Keratinocyte (primary cell): ENCODE data around the gene ILKAP. TPM values are rescaled to one million over a fixed set of nuclear protein-coding genes. Genes with fewer than 3 reads are reported as not detected.

Source experiments
- DNase-seq: peaks from one replicate; pipeline ENCODE4 v3.0.0-alpha.2; 2011; ENCODE audit warnings: low read depth, missing footprints, low spot score
- FAIRE-seq: peaks from 2 replicates; lab custom pipeline; 2011; peaks lifted over from hg19 to GRCh38; lab: Jason Lieb, UNC
- H2AFZ ChIP-seq: 2 replicates; pipeline ENCODE4 v1.6.0; 2012; ENCODE audit warnings: low read length, control low read depth, inconsistent platforms; ENCODE audit not compliant: control insufficient read depth
- H3K27ac ChIP-seq: 2 replicates; pipeline ENCODE4 v1.5.1; 2011; ENCODE audit warnings: low read length; ENCODE audit not compliant: control insufficient read depth, insufficient read depth
- H3K27me3 ChIP-seq: 3 replicates; pipeline ENCODE4 v1.6.0; 2011; ENCODE audit warnings: low read length; ENCODE audit not compliant: control insufficient read depth, insufficient read depth; ENCODE audit errors: extremely low read depth
- H3K36me3 ChIP-seq, 2 experiments: 2 replicates in 1 of 2; 3 replicates in 1 of 2; pipeline ENCODE4 v1.5.1; 2011; ENCODE audit warnings: low read length in 2 of 2, mild to moderate bottlenecking in 1 of 2; ENCODE audit not compliant: control insufficient read depth in 2 of 2, insufficient read depth in 2 of 2; ENCODE audit errors: extremely low read depth in 1 of 2
- H3K4me1 ChIP-seq: 3 replicates; pipeline ENCODE4 v1.5.1; 2011; ENCODE audit warnings: low read length; ENCODE audit not compliant: control insufficient read depth, insufficient read depth; ENCODE audit errors: extremely low read depth
- H3K4me2 ChIP-seq: 3 replicates; pipeline ENCODE4 v1.6.0; 2011; ENCODE audit warnings: low read depth, low read length; ENCODE audit not compliant: control insufficient read depth, insufficient read depth; ENCODE audit errors: extremely low read depth
- H3K4me3 ChIP-seq, 3 experiments: fragments of 200-600 bp in 1 of 3; sonication (generic) in 1 of 3; 2 replicates in 2 of 3; 3 replicates in 1 of 3; pipeline ENCODE4 v1.5.1; 2011 to 2016; ENCODE audit warnings: low read length in 3 of 3, mild to moderate bottlenecking in 3 of 3, control low read depth in 2 of 3, inconsistent platforms in 1 of 3, low read depth in 1 of 3, mixed read lengths in 1 of 3, mixed run types in 1 of 3, moderate library complexity in 1 of 3; ENCODE audit not compliant: control insufficient read depth in 2 of 3, insufficient read depth in 2 of 3; ENCODE audit errors: extremely low read depth in 1 of 3
- H3K79me2 ChIP-seq: 2 replicates; pipeline ENCODE4 v1.6.0; 2012; ENCODE audit warnings: low read length; ENCODE audit not compliant: control insufficient read depth, insufficient read depth
- H3K9ac ChIP-seq: 3 replicates; pipeline ENCODE4 v1.6.0; 2011; ENCODE audit warnings: low read length; ENCODE audit not compliant: control insufficient read depth, insufficient read depth; ENCODE audit errors: extremely low read depth
- H3K9me1 ChIP-seq: 3 replicates; pipeline ENCODE4 v1.6.0; 2011; ENCODE audit warnings: low read length; ENCODE audit not compliant: control insufficient read depth, insufficient read depth; ENCODE audit errors: extremely low read depth
- H3K9me3 ChIP-seq: 2 replicates; pipeline ENCODE4 v1.5.1; 2012; ENCODE audit warnings: low read depth, low read length; ENCODE audit not compliant: control insufficient read depth
- H4K20me1 ChIP-seq: 3 replicates; pipeline ENCODE4 v1.6.0; 2011; ENCODE audit warnings: low read length; ENCODE audit not compliant: control insufficient read depth, insufficient read depth; ENCODE audit errors: extremely low read depth
- CTCF ChIP-seq, 3 experiments: IDR thresholded peaks in 1 of 3; conservative IDR thresholded peaks in 1 of 3; optimal IDR thresholded peaks in 1 of 3; 2 replicates in 2 of 3; 3 replicates in 1 of 3; pipeline versions ENCODE3 to v1.5.1; 2011; ENCODE audit warnings: low read length in 3 of 3, mild to moderate bottlenecking in 3 of 3, moderate library complexity in 2 of 3, control low read depth in 1 of 3, inconsistent platforms in 1 of 3; ENCODE audit not compliant: insufficient read depth in 2 of 3; ENCODE audit errors: extremely low read depth in 1 of 3
- EZH2 ChIP-seq: IDR thresholded peaks from one replicate; pipeline ENCODE4 v1.6.1; 2012; ENCODE audit warnings: inconsistent platforms, mild to moderate bottlenecking, low read length, moderate library complexity
- dilution Hi-C: fragments of 300-500 bp; cut with MboI; formaldehyde crosslinking; loops from one replicate; pipeline ENCODE4 v1.7.0; 2020; ENCODE audit warnings: low sequenced_read_pairs; ENCODE audit not compliant: extremely low pct_ligation_motif_present
- polyA plus RNA-seq, 5 experiments: library from polyadenylated mRNA; depleted of rRNA in 3 of 5; stranded (reverse) in 3 of 5; stranded (forward) in 1 of 5; unstranded in 1 of 5; fragments of >200 nt; gene quantifications; 1 replicate in 1 of 5; 2 replicates in 3 of 5; 3 replicates in 1 of 5; pipeline versions ENCODE4 v1.2.1 to v1.2.3, GENCODE V29; 2011 to 2012; ENCODE audit warnings: missing spikeins in 2 of 5, low read depth in 1 of 5, low replicate concordance in 1 of 5

Gene ILKAP
- polyA plus RNA-seq, 1 donor (not counting 4 experiments of a cell fraction or from before 2014, with no cell fraction given), result 39.1 TPM

DNA sequence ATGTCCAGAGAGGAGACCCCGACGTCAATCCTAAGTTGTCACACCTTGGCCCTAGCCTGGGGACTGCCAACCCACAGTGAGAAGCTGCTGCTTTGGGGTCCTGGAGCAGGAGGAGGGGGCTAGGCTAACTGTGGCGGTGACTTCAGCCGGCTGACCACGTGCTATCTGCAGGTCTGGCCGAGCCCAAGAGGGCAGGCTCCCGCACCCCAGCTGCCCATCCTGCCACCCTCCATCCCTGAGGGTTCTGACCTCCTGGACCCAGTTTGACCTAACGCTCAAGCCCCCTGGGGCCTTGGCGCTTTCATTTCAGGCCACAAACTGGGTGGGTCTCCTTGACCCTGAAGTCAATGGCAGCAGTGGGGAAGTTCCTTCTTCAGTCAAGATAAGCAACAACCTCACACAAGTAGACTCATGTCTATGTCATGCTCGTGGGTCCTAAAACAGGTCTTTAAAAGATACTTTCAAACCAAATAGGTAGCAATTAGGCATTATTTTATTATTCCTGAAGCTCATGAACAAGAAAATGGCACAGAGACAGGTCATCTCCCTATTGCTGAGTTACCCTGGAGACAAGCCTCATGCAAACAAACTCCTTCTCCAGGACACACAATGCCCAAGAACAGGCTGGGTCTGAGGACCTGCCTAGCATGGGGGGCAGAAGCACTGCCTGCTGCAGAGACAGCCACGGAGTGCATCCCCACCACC, 34.1 kb upstream of the ILKAP start:
- FAIRE-seq, result no peak
- Histone ChIP-seq H3K9ac (no peak overlapping the region), H3K4me3 (no peak overlapping the region), H3K27ac (no peak overlapping the region), H3K36me3 (no peaks in the 10 kb centered on the region), H3K27me3 (peaks cover 48% of the 10 kb centered on the region), H3K9me3 (no peaks in the 10 kb centered on the region), H2AFZ (no peak overlapping the region), H3K4me2 (no peak overlapping the region), H4K20me1 (no peaks in the 10 kb centered on the region), H3K79me2 (no peaks in the 10 kb centered on the region), H3K4me1 (no peaks in the 10 kb centered on the region), H3K9me1 (no peaks in the 10 kb centered on the region)
- TF ChIP-seq CTCF (optimal IDR thresholded peaks at IDR 0.05 in 1 of 3, IDR thresholded peaks at IDR 0.05 in 1 of 3, conservative IDR thresholded peaks at IDR 0.05 in 1 of 3; ENCODE audit: extremely low read depth in 1 of 3, insufficient read depth in 2 of 3, low read length in 3 of 3), result no peak
- no peak for TF ChIP-seq EZH2
- dilution Hi-C loops, result no loop called here
- DNase-seq, result no peak

GRCh38 chr2:238236571-238236970, 33.1 kb upstream of the ILKAP start:
- FAIRE-seq (no peak), DNase-seq (no peak)
- no peaks in the 10 kb centered on the region for H3K36me3 ChIP-seq
- no peaks in the 10 kb centered on the region for H3K79me2 ChIP-seq
- H4K20me1 ChIP-seq, result no peaks in the 10 kb centered on the region
- no peaks in the 10 kb centered on the region for H3K9me1 ChIP-seq
- H3K4me1 ChIP-seq, result no peaks in the 10 kb centered on the region
- dilution Hi-C loops, result no loop called here
- no peak overlapping the region for H3K4me2 ChIP-seq
- H3K9me3 ChIP-seq, result no peaks in the 10 kb centered on the region
- H3K27me3 ChIP-seq, result peaks cover 57% of the 10 kb centered on the region
- H3K4me3 ChIP-seq, result no peak overlapping the region
- no peak overlapping the region for H3K27ac ChIP-seq
- H2AFZ ChIP-seq, result no peak overlapping the region
- H3K9ac ChIP-seq, result no peak overlapping the region
- TF ChIP-seq CTCF (optimal IDR thresholded peaks at IDR 0.05 in 1 of 3, IDR thresholded peaks at IDR 0.05 in 1 of 3, conservative IDR thresholded peaks at IDR 0.05 in 1 of 3; ENCODE audit: extremely low read depth in 1 of 3, insufficient read depth in 2 of 3, low read length in 3 of 3) (no peak), EZH2 (no peak)
